NOMO-1 (cell line): ENCODE measurements around the gene AXIN1.

Source experiments
- DNase-seq, 2 experiments: peaks; one replicate each; lab custom pipeline; 2025; ENCODE audit not compliant: unreplicated experiment in 2 of 2; lab: John Stamatoyannopoulos, UW

AXIN1 gene

DNA sequence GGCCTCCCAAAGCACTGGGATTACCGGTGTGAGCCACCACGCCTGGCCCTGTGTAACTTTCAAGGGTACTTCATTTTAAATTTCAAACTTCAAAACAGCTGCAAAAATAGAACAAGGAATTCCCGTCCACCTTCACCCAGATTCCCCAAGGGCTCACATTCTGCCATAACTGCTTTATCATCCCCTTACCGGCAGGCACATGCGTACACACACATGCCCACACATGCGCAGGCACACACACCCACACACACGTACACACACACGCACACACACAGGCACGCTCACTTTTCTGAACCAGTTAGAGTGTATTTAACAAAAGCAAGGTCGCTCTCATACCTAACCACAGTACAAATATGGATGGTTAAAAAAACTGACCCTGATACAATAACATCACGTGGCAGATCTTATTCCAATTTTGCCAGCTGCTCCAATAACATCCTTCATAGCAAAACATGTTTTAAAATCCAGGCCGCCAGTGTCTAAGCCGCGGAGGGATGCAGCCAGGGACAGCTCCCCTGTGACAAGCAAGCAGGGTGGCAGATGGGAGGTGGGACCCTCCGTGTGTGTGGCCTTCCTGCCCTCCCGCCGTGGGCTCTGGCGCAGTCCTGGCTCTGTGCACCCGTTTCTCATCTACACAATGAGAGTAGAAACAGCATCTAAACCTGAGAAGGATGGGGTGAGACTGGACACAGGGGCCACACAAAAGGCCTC, 46.5 kb downstream of the AXIN1 start:
- DNase-seq = no peak

- peak in 1 of 2 experiments; percentile 23 for DNase-seq
Measured at GRCh38 chr16:303760-304505, 48.6 kb downstream of the AXIN1 start.

GRCh38 chr16:301950-302349, 50.6 kb downstream of the AXIN1 start:
- DNase-seq = no peak

DNA sequence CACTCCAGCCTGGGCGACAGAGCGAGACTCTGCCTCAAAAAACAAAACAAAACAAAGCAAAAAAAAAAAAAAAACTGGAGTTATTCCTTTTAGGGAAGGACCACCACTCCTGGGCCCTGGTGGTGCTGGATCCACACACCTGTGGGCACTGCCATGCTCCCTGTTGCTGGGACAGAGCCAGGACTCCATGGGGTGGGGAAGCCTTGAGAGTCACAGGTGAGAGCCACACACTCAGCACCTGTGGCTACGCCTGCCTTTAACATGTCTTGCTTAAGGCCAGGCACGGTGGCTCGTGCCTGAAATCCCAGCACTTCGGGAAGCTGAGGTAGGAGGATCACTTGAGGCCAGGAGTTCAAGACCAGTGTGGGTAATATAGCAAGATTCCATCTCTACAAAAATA, 51.3 kb downstream of the AXIN1 start:
- DNase-seq = no peak

- no peak for DNase-seq
Measured at GRCh38 chr16:297832-298231, 54.7 kb downstream of the AXIN1 start.

DNA sequence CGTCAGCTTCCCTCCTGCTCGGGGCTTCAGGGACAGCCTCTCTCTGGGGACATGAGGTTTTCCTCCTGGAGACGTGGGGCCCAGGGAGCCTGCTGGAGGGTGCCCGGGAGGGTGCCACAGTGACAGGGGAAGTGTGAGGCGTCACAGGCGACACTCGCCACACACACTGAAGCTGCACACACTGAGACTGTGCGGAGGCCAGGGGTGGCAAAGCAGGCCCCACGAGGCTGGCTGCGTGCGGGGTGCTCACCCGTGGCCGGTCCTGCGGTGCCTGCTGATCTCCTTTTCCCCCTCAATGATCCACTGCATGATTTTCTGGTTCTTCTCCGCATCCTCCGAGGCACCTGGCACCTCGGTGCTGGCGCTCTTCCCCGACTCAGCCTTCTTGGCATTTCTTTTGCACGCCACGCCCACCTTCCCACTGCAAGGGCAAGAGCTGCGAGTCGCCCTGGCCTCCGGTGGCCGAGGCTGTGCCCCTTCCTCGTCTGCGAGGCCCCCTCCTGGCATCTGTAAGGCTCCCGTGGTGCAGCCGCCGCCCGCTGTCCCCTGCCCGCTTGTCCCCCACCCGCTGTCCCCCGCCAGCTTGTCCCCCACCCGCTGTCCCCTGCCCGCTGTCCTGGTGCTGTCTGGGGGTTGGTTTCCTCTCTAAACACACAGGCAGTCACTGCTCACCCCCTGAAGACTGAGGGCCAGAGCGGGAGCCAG, 55.6 kb downstream of the AXIN1 start:
- no peak for DNase-seq

- no peak for DNase-seq
Measured at GRCh38 chr16:296276-296675, 56.2 kb downstream of the AXIN1 start.

DNA sequence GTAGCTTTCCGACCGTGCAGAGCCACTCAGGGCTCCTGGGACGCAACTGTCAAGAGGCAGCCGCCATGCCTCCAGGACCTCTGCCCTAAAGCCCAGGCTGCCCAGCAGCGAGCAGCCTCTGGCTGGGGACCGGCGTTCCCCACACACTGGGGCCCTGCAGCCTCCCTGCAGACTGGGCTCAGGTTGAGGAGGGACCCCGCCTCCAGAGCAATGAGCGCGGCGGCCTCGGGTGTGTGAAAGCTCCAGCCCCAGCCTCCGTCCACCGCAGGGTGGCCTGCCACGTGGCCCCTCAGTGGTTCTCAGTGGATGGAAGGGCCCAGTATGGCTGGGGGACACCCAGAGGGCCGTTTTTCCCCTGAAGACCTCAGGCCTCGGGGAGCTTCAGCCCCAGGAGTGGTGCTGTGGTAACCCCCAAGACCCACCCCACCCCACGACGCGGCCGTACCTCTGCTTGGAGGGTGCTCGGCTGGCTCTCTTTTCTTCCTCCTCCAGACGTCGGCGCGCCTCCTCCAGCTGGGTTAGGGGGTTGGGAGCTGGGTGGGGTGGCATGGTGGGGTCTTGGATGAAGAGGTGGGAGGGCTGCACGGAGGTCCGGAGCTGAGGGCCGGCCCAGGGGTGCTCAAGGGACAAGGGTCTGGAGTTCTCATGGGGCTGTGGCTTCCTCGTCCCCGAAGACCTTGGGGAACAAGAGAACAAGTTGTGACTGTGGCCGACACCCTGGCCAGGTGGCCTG, 59.3 kb downstream of the AXIN1 start:
- DNase-seq = no peak

- DNase-seq = no peak
Measured at GRCh38 chr16:291539-291938, 61.0 kb downstream of the AXIN1 start.

DNA sequence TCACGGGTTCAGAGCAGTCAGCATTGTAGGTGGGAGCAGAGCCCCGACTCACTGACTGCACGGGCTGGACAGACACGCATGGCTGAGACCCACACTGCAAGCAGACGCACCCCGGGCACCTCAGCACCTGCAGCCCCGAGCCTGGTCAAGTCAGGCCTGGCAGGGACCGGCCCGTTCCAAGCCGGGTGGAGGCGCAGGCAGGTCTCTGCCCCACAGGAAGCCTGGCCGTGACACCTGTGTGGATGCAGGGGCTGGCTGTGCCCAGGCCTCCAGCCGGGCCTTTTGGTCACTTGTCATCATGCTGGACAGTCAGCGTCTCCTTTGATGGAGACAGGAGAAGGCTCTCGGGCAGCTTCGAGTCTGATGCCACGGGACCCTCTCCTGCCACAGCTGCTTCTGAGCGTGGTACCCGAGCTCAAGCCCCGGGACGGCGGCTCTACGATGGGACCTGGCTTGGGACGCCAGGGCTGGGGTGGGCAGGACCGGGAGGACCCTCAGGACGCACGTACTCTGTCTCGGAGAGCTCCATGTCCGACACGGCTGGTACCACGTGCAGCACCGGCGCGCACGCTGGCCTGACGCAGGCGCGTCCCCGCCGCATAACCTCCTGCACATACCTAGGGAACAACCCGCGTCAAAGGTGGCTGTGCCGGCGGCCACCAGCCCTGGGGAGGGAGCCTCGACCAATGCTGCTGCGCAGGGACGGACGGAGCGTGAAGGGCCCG, 61.7 kb downstream of the AXIN1 start:
- DNase-seq = no peak

GRCh38 chr16:290015-290680, 62.4 kb downstream of the AXIN1 start:
- no peak for DNase-seq

DNA sequence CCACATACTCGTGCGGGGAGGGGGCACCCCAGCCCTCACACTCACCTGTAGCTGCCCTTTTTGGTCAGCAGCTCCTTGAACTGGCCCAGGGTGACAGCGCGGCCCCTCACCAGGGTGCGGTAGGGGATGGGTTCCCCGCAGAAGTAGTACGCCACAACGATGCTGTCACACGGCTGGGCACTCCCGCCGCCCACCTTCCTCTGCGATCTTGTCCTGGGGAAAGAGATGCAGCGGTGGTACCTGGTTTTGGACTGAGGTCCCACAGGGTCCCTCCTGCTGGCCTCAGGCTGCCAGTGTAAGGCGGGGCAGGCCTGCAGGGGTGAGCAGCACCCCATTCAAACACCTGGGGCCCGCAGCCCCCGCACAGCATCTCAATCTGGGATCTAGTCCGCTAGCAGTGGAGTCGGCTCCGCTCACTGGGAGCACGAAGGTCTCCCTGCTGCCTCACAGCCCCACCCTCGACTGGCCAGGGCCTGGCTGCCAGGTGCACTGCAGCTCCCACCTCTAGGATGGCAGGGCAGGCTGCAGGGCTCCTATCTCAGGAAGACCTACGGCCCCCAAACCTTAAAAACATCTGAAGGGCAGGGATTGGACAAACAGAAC, 63.0 kb downstream of the AXIN1 start:
- no peak for DNase-seq

DNA sequence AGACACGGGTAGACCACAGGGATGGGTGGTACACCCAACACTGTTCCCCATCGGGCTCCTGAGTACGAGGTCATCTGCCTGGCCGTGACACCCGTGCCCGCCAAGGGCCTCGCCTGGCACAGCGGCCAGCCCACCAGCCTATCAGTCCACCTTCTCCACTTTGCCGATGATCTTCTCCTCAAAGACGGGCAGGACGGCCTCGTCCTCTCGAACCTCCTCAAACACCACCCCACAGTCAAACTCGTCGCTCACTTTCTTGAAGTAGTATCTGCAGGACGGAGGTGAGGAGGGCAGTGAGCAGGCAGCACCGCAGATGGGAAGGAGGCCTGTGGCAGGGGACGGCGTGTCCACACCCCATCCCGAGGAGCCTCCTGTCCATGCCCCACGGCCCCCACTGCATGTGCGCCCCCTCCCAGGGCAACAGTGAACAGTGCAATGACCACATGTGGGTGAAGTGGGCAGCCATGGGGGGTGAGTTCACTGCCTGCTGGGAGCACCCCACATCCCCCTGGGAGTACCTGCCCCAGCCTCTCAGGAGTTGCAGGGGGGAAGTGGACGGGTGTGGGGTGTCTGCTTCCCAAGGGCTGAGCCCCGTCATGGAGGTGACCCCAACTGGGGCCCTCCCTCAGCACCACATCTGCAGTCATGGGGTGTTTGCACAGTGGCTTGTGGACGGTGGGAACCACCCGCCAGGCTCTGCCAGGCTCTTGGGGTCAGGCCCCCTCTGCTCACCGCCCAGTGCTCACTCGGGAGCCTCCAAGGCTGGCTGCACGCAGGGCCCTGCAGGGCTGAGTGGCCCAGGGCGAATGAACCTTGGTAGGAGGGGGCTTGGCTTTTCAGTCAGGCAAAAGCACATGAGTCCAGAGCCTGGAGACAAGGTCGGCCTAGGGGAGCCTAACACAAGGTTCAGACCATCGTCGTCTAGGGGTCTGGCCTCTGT, 64.3 kb downstream of the AXIN1 start:
- DNase-seq = no peak

GRCh38 chr16:287298-287811, 65.2 kb downstream of the AXIN1 start:
- DNase-seq = no peak

GRCh38 chr16:286491-287297, 65.8 kb downstream of the AXIN1 start:
- DNase-seq = no peak

DNA sequence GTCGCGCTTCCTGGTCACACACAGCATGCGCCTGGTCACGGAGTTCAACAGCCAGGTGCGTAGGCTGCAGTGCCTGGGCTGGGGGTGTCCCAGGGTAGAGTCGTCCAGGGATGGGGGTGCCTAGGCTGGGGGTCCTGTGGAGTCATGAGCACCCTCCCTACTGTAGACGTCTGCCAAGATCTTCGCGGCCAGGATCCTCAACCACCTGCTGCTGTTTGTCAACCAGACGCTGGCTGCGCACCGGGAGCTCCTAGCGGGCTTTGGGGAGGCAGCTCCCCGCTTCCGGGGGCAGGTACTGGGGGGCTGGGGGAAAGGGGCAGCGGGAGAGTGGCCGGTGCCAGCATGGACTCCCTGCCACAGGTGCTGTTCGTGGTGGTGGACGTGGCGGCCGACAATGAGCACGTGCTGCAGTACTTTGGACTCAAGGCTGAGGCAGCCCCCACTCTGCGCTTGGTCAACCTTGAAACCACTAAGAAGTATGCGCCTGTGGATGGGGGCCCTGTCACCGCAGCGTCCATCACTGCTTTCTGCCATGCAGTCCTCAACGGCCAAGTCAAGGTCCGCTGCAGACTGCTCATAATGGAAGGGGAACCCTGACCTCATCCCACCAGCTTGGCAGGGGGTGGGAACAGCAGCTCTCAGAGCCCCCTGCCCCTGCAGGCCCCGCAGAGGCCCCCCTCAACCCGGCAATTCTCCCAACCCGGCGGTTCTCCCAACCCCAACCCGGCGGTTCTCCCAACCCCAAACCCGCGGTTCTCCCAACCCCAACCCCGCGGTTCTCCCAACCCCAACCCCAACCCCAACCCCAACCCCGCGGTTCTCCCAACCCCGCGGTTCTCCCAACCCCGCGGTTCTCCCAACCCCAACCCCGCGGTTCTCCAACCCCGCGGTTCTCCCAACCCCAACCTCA, 67.1 kb downstream of the AXIN1 start:
- DNase-seq = no peak
